WTC11 (cell line): ENCODE results near the gene PRM3. TPM values are rescaled to one million over a fixed set of nuclear protein-coding genes. Genes with fewer than 3 reads are reported as not detected.

ENCODE experiments used
- ATAC-seq: fragments of 200-7000 bp; cut with Tn5 transposase; 2 replicates; pipeline ENCODE4 v1.10.0; 2021; ENCODE audit warnings: mild to moderate bottlenecking, moderate library complexity
- CTCF ChIA-PET: fragments of 300-600 bp; sonication (Branson Sonifier 250); formaldehyde crosslinking; loops from one replicate; lab custom pipeline; 2021; ENCODE audit warnings: antibody characterized with exemption; lab: Charles Lee
- POLR2A ChIA-PET: fragments of 350-600 bp; sonication (Branson Sonifier 250); formaldehyde crosslinking; loops from one replicate; lab custom pipeline; 2021; ENCODE audit warnings: antibody characterized with exemption; lab: Charles Lee
- DNase-seq: peaks from one replicate; pipeline ENCODE4 v3.0.0; 2021; ENCODE audit warnings: low spot score
- H3K27ac Mint-ChIP-seq: 2 replicates; pipeline ENCODE4 v1.8.0; 2021; ENCODE audit warnings: mixed read lengths
- H3K27me3 Mint-ChIP-seq: 2 replicates; pipeline ENCODE4 v1.8.0; 2021; ENCODE audit warnings: low read depth, mild to moderate bottlenecking, moderate library complexity, mixed read lengths
- H3K36me3 Mint-ChIP-seq: 2 replicates; pipeline ENCODE4 v1.8.0; 2021; ENCODE audit warnings: mixed read lengths
- H3K4me1 Mint-ChIP-seq: 2 replicates; pipeline ENCODE4 v1.8.0; 2022; ENCODE audit warnings: mixed read lengths
- H3K4me3 Mint-ChIP-seq: 2 replicates; pipeline ENCODE4 v1.8.0; 2021; ENCODE audit warnings: mild to moderate bottlenecking, moderate library complexity, mixed read lengths
- H3K9me3 Mint-ChIP-seq: 2 replicates; pipeline ENCODE4 v1.8.0; 2021; ENCODE audit warnings: mixed read lengths
- CREB1 ChIP-seq: sonication (generic); formaldehyde crosslinking; IDR thresholded peaks from 2 replicates; pipeline ENCODE4 v1.8.0; 2023; ENCODE audit warnings: mild to moderate bottlenecking, missing genetic modification reagents
- CREM ChIP-seq: sonication (generic); formaldehyde crosslinking; IDR thresholded peaks from 2 replicates; pipeline ENCODE4 v1.8.1; 2022; ENCODE audit warnings: mild to moderate bottlenecking, missing genetic modification reagents, moderate library complexity
- FOXK1 ChIP-seq: sonication (generic); formaldehyde crosslinking; IDR thresholded peaks from 2 replicates; pipeline ENCODE4 v1.8.0; 2022; ENCODE audit warnings: mild to moderate bottlenecking, moderate library complexity, missing genetic modification reagents
- KAT7 ChIP-seq: sonication (generic); formaldehyde crosslinking; IDR thresholded peaks from 2 replicates; pipeline ENCODE4 v1.8.1; 2023; ENCODE audit warnings: missing genetic modification reagents, mild to moderate bottlenecking, borderline replicate concordance
- MLX ChIP-seq: sonication (generic); formaldehyde crosslinking; IDR thresholded peaks from 2 replicates; pipeline ENCODE4 v1.8.1; 2023; ENCODE audit warnings: mild to moderate bottlenecking, missing genetic modification reagents, moderate library complexity
- NFE2L1 ChIP-seq: sonication (generic); formaldehyde crosslinking; IDR thresholded peaks from 2 replicates; pipeline ENCODE4 v1.8.1; 2023; ENCODE audit warnings: missing genetic modification reagents
- NR3C1 ChIP-seq: sonication (generic); formaldehyde crosslinking; conservative IDR thresholded peaks from 2 replicates; pipeline ENCODE4 v1.8.1; 2023; ENCODE audit warnings: low read depth, mild to moderate bottlenecking, missing genetic modification reagents
- PREB ChIP-seq: sonication (generic); formaldehyde crosslinking; IDR thresholded peaks from 2 replicates; pipeline ENCODE4 v1.8.1; 2022; ENCODE audit warnings: mild to moderate bottlenecking, missing genetic modification reagents, moderate library complexity, borderline replicate concordance
- RORB ChIP-seq: fragments of 250-450 bp; sonication (Bioruptor Pico); IDR thresholded peaks from 2 replicates; pipeline ENCODE4 v1.9.0; 2021; ENCODE audit warnings: mild to moderate bottlenecking
- TCF7 ChIP-seq: sonication (generic); formaldehyde crosslinking; IDR thresholded peaks from 2 replicates; pipeline ENCODE4 v1.8.0; 2022; ENCODE audit warnings: mild to moderate bottlenecking, low read depth, missing genetic modification reagents, moderate library complexity
- ZNF121 ChIP-seq: sonication (generic); formaldehyde crosslinking; IDR thresholded peaks from 2 replicates; pipeline ENCODE4 v1.8.0; 2023; ENCODE audit warnings: missing genetic modification reagents
- total RNA-seq: library from RNA; stranded (reverse); gene quantifications from 3 replicates; pipeline ENCODE4 v1.2.3, GENCODE V29; 2021
- TF ChIP-seq, protein P1 (sequence below): sonication (generic); formaldehyde crosslinking; IDR thresholded peaks from 2 replicates; pipeline ENCODE4 v1.8.1; 2022; ENCODE audit warnings: mild to moderate bottlenecking, moderate library complexity, missing genetic modification reagents
- TF ChIP-seq, protein P2 (sequence below): sonication (generic); formaldehyde crosslinking; IDR thresholded peaks from 2 replicates; pipeline ENCODE4 v1.8.0; 2022; ENCODE audit warnings: missing genetic modification reagents

The PRM3 gene
- total RNA-seq, 1 experiment from 2014 or later = not detected

DNA sequence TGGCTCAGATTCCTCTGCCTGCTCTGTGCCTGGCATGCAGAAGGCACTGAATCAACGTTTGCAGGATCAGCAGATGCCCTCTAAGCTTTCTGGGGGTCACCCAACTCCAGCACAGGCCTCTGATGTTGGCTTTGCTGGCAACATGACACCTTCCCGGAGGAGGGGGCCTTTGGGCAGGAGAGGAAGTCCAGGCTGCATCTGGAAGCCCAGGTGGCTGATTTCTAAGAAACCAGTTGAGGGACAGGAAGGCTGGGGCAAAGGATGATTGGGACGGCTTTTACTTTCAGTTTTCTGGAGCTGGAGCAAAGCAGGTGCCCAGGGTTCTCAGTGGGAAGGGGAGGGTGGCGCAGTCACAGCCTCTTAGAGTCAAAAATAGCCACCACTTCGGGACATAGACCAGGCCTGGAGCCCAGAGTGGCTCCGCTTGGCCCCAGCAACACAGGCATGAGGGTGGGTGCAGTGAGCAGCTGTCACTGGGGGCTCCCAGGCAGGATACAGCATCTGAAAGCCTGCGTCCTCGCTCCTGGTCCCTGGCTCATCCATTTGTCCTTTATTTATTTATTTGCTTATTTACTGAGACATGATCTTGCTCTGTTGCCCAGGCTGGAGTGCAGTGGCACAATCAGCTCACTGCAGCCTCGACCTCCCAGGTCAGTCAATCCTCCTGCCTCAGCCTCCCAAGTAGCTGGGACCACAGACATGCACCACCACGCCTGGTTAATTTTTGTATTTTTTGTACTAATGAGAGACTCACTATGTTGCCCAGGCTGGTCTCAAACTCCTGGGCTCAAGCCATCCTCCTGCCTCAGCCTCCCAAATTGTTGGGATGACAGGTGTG is 32.6 kb downstream of the PRM3 start:
- Mint-ChIP-seq H3K27me3 (no peaks in the 10 kb centered on the region; the same call in 1 of the 2 replicates), H3K4me1 (peaks cover 5% of the 10 kb centered on the region), H3K27ac (0 out of 2 replicates have a peak overlapping the region, but pooled peaks have one; percentile 8), H3K4me3 (no peak overlapping the region), H3K9me3 (peaks cover 5% of the 10 kb centered on the region), H3K36me3 (no peaks in the 10 kb centered on the region)
- ATAC-seq = peak; percentile 49
- ChIA-PET POLR2A (interaction anchor here (0.5 kb wide), 1 partner anchor 15 kb away, joined by 4 read pairs; no protein-coding TSS in a partner anchor), CTCF (interaction anchor here (0.5 to 1.1 kb wide), 3 partner anchors 127 to 147 kb away, joined by 3 read pairs; no protein-coding TSS in a partner anchor)
- TF ChIP-seq NFE2L1 (CRISPR knock-in tag) = no peak
- peak; percentile 57 for TF ChIP-seq ZNF121 (CRISPR knock-in tag)
- no peak for TF ChIP-seq TCF7 (CRISPR knock-in tag)
- TF ChIP-seq MLX = no peak
- peak; percentile 29 for DNase-seq

- H3K9me3 Mint-ChIP-seq = peaks cover 5% of the 10 kb centered on the region
- H3K36me3 Mint-ChIP-seq = no peaks in the 10 kb centered on the region
- ChIA-PET POLR2A (interaction anchor here (0.5 to 0.7 kb wide), 2 partner anchors 16 kb away, joined by 3 to 4 read pairs; no protein-coding TSS in a partner anchor), CTCF (interaction anchor here (0.6 kb wide), 2 partner anchors 148 to 258 kb away, joined by 3 read pairs; no protein-coding TSS in a partner anchor)
- H3K4me3 Mint-ChIP-seq = no peak overlapping the region
- TF ChIP-seq FOXK1 (CRISPR knock-in tag) (no peak), RORB (no peak), CREB1 (CRISPR knock-in tag) (no peak), NR3C1 (no peak), PREB (CRISPR knock-in tag) (no peak), ZNF121 (CRISPR knock-in tag) (peak; percentile 14; the same call in 1 of the 2 replicates), KAT7 (CRISPR knock-in tag) (no peak), MLX (no peak)
- TF ChIP-seq, protein P1, sequence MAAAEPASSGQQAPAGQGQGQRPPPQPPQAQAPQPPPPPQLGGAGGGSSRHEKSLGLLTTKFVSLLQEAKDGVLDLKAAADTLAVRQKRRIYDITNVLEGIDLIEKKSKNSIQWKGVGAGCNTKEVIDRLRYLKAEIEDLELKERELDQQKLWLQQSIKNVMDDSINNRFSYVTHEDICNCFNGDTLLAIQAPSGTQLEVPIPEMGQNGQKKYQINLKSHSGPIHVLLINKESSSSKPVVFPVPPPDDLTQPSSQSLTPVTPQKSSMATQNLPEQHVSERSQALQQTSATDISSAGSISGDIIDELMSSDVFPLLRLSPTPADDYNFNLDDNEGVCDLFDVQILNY = no peak
- DNase-seq = no peak
- peaks cover 5% of the 10 kb centered on the region for H3K4me1 Mint-ChIP-seq
- no peak for ATAC-seq
- H3K27ac Mint-ChIP-seq = 0 out of 2 replicates have a peak overlapping the region, but pooled peaks have one; percentile 8
- no peaks in the 10 kb centered on the region; the same call in 1 of the 2 replicates for H3K27me3 Mint-ChIP-seq
Observed at GRCh38 chr16:11239644-11240632, 33.5 kb downstream of the PRM3 start.

GRCh38 chr16:11238272-11239202 is 34.9 kb downstream of the PRM3 start:
- DNase-seq = no peak
- Mint-ChIP-seq H3K4me3 (no peak overlapping the region), H3K27ac (no peak overlapping the region), H3K27me3 (no peaks in the 10 kb centered on the region; the same call in 1 of the 2 replicates), H3K9me3 (peaks cover 5% of the 10 kb centered on the region), H3K36me3 (no peaks in the 10 kb centered on the region), H3K4me1 (peaks cover 5% of the 10 kb centered on the region)
- ChIA-PET POLR2A (interaction anchor here (0.5 to 0.7 kb wide), 3 partner anchors 18 to 158 kb away, joined by 3 to 4 read pairs (median 4); partner anchors contain the start of gene SOCS1), CTCF (interaction anchor here (1.0 kb wide), 2 partner anchors 17 to 78 kb away, joined by 4 to 6 read pairs; partner anchors contain the start of gene SOCS1)
- ATAC-seq = peak; percentile 82
- TF ChIP-seq, protein P2, sequence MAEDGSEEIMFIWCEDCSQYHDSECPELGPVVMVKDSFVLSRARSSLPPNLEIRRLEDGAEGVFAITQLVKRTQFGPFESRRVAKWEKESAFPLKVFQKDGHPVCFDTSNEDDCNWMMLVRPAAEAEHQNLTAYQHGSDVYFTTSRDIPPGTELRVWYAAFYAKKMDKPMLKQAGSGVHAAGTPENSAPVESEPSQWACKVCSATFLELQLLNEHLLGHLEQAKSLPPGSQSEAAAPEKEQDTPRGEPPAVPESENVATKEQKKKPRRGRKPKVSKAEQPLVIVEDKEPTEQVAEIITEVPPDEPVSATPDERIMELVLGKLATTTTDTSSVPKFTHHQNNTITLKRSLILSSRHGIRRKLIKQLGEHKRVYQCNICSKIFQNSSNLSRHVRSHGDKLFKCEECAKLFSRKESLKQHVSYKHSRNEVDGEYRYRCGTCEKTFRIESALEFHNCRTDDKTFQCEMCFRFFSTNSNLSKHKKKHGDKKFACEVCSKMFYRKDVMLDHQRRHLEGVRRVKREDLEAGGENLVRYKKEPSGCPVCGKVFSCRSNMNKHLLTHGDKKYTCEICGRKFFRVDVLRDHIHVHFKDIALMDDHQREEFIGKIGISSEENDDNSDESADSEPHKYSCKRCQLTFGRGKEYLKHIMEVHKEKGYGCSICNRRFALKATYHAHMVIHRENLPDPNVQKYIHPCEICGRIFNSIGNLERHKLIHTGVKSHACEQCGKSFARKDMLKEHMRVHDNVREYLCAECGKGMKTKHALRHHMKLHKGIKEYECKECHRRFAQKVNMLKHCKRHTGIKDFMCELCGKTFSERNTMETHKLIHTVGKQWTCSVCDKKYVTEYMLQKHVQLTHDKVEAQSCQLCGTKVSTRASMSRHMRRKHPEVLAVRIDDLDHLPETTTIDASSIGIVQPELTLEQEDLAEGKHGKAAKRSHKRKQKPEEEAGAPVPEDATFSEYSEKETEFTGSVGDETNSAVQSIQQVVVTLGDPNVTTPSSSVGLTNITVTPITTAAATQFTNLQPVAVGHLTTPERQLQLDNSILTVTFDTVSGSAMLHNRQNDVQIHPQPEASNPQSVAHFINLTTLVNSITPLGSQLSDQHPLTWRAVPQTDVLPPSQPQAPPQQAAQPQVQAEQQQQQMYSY (CRISPR knock-in tag) = no peak
- TF ChIP-seq CREM (CRISPR knock-in tag) = no peak
- TF ChIP-seq PREB (CRISPR knock-in tag) = no peak
